HCT116 (cell line): ENCODE results near the gene CNTNAP2. TPM values are rescaled to one million over a fixed set of nuclear protein-coding genes. Genes with fewer than 3 reads are reported as not detected.

Experiments
- ATAC-seq: fragments of 200-7000 bp; cut with Tn5 transposase; 2 replicates; pipeline ENCODE4 v1.9.1; 2020; ENCODE audit warnings: mild to moderate bottlenecking, moderate library complexity
- BruUV-seq: library from RNA; stranded (reverse); fragments of 400-500 nt; replicated peaks from 2 replicates; lab custom pipeline; 2021; lab: Mats Ljungman, UMichigan
- CTCF ChIA-PET: fragments of 300-600 bp; sonication (Branson Sonifier 250); formaldehyde crosslinking; loops from one replicate; lab custom pipeline; 2021; ENCODE audit warnings: antibody characterized with exemption; lab: Charles Lee
- POLR2A ChIA-PET: fragments of 300-600, 350-600 bp; sonication (Branson Sonifier 250); formaldehyde crosslinking; loops from one replicate; lab custom pipeline; 2021; ENCODE audit warnings: antibody characterized with exemption; lab: Charles Lee
- RAD21 ChIA-PET, 2 experiments: fragments of 300-600 bp; sonication (Branson Sonifier 250); formaldehyde crosslinking; loops; one replicate each; lab custom pipeline; 2023; ENCODE audit warnings: low total read pairs in 2 of 2; ENCODE audit not compliant: uncharacterized antibody in 2 of 2, unreplicated experiment in 2 of 2, low non-redundant PET in 1 of 2; lab: Charles Lee
- DNase-seq: peaks from one replicate; pipeline ENCODE4 v3.0.0-alpha.2; 2010; ENCODE audit warnings: low read depth, low spot score
- H2AFZ ChIP-seq: fragments of 200-600 bp; shearing (Covaris generic), sonication (generic); 2 replicates; pipeline ENCODE4 v1.6.1; 2017; ENCODE audit warnings: low read depth, mixed run types, mixed read lengths, antibody characterized with exemption, low read length; ENCODE audit not compliant: poor library complexity, severe bottlenecking
- H3K27ac ChIP-seq: 2 replicates; pipeline ENCODE4 v1.5.1; 2012; ENCODE audit warnings: low read depth, low read length
- H3K27me3 ChIP-seq: fragments of 200-600 bp; sonication (generic); 2 replicates; pipeline ENCODE4 v1.6.1; 2016; ENCODE audit warnings: mixed run types, low read length, mixed read lengths; ENCODE audit not compliant: insufficient read depth
- H3K36me3 ChIP-seq, 2 experiments: fragments of 200-500 bp in 1 of 2; fragments of 200-600 bp in 1 of 2; sonication (Bioruptor generic) in 1 of 2; sonication (generic) in 1 of 2; 2 replicates each; pipeline versions ENCODE4 v1.5.1 to v1.6.1; 2014 to 2016; ENCODE audit warnings: low read length in 2 of 2, inconsistent platforms in 1 of 2, mixed read lengths in 1 of 2, mixed run types in 1 of 2; ENCODE audit not compliant: insufficient read depth in 2 of 2, control insufficient read depth in 1 of 2
- H3K4me1 ChIP-seq, 2 experiments: fragments of 200-600 bp in 1 of 2; sonication (generic) in 1 of 2; 2 replicates each; pipeline versions ENCODE4 v1.5.1 to v1.6.1; 2012 to 2017; ENCODE audit warnings: low read length in 2 of 2, inconsistent platforms in 1 of 2, mild to moderate bottlenecking in 1 of 2, mixed read lengths in 1 of 2, mixed run types in 1 of 2, moderate library complexity in 1 of 2; ENCODE audit not compliant: insufficient read depth in 2 of 2, control insufficient read depth in 1 of 2
- H3K4me2 ChIP-seq: fragments of 200-600 bp; sonication (generic); 2 replicates; pipeline ENCODE4 v1.6.1; 2017; ENCODE audit warnings: mixed run types, low read length, mixed read lengths
- H3K4me3 ChIP-seq, 2 experiments: fragments of 200-600 bp in 1 of 2; sonication (generic) in 1 of 2; replicated peaks in 1 of 2; 2 replicates each; pipeline ENCODE4 v1.5.1; 2011 to 2016; ENCODE audit warnings: low read length in 2 of 2, control low read depth in 1 of 2, low read depth in 1 of 2, mild to moderate bottlenecking in 1 of 2, mixed read lengths in 1 of 2, mixed run types in 1 of 2
- H3K79me2 ChIP-seq: fragments of 200-600 bp; sonication (generic); 2 replicates; pipeline ENCODE4 v1.6.1; 2017; ENCODE audit warnings: mild to moderate bottlenecking, mixed run types, low read length, moderate library complexity, mixed read lengths; ENCODE audit not compliant: insufficient read depth
- H3K9ac ChIP-seq: fragments of 200-600 bp; sonication (generic); 2 replicates; pipeline ENCODE4 v1.6.1; 2016; ENCODE audit warnings: low read length, mixed read lengths
- H3K9me2 ChIP-seq: fragments of 200-600 bp; sonication (generic), shearing (Covaris generic); 2 replicates; pipeline ENCODE4 v1.6.1; 2017; ENCODE audit warnings: mixed run types, mild to moderate bottlenecking, moderate library complexity; ENCODE audit not compliant: insufficient read depth
- H3K9me3 ChIP-seq, 2 experiments: fragments of 200-500 bp in 1 of 2; fragments of 200-600 bp in 1 of 2; sonication (Bioruptor generic) in 1 of 2; sonication (generic) in 1 of 2; 2 replicates each; pipeline ENCODE4 v1.6.1; 2014 to 2017; ENCODE audit warnings: low read length in 2 of 2, mixed read lengths in 2 of 2, inconsistent platforms in 1 of 2, low read depth in 1 of 2, mild to moderate bottlenecking in 1 of 2, mixed run types in 1 of 2, moderate library complexity in 1 of 2; ENCODE audit not compliant: control insufficient read depth in 1 of 2, insufficient read depth in 1 of 2
- H4K20me1 ChIP-seq: fragments of 200-600 bp; sonication (generic), shearing (Covaris generic); 2 replicates; pipeline ENCODE4 v1.6.1; 2017; ENCODE audit warnings: mixed run types, mild to moderate bottlenecking, moderate library complexity; ENCODE audit not compliant: insufficient read depth
- CBX3 ChIP-seq: IDR thresholded peaks from 2 replicates; pipeline ENCODE4 v1.6.1; 2012; ENCODE audit warnings: low read depth
- CEBPB ChIP-seq: IDR thresholded peaks from 2 replicates; pipeline ENCODE4 v1.6.1; 2012; ENCODE audit warnings: low read depth
- EGR1 ChIP-seq: IDR thresholded peaks from 2 replicates; pipeline ENCODE4 v1.6.1; 2012; ENCODE audit warnings: low read depth
- ELF1 ChIP-seq: IDR thresholded peaks from 2 replicates; pipeline ENCODE4 v1.6.1; 2012; ENCODE audit warnings: low read depth, borderline replicate concordance
- EZH2 ChIP-seq: fragments of 200-600 bp; sonication (generic); IDR thresholded peaks from 2 replicates; pipeline ENCODE4 v1.6.1; 2017; ENCODE audit warnings: antibody characterized with exemption, mixed run types
- EZH2phosphoT487 ChIP-seq: fragments of 200-600 bp; IDR thresholded peaks from 2 replicates; pipeline ENCODE4 v1.6.1; 2018; ENCODE audit warnings: antibody characterized with exemption, borderline replicate concordance
- FOSL1 ChIP-seq: IDR thresholded peaks from 2 replicates; pipeline ENCODE4 v1.6.1; 2012; ENCODE audit warnings: low read depth
- JUND ChIP-seq: IDR thresholded peaks from 2 replicates; pipeline ENCODE4 v1.6.1; 2012
- MAX ChIP-seq: IDR thresholded peaks from 2 replicates; pipeline ENCODE4 v1.6.1; 2012
- POLR2AphosphoS5 ChIP-seq: IDR thresholded peaks from 2 replicates; pipeline ENCODE4 v1.6.1; 2011; ENCODE audit warnings: mild to moderate bottlenecking, low read depth, low read length, moderate library complexity
- RAD21 ChIP-seq: IDR thresholded peaks from 2 replicates; pipeline ENCODE4 v1.6.1; 2012; ENCODE audit warnings: low read depth, mild to moderate bottlenecking
- SIN3A ChIP-seq: IDR thresholded peaks from 2 replicates; pipeline ENCODE4 v1.6.1; 2012; ENCODE audit warnings: low read depth
- SRF ChIP-seq: IDR thresholded peaks from 2 replicates; pipeline ENCODE4 v1.6.1; 2012; ENCODE audit warnings: low read depth
- TCF7L2 ChIP-seq: IDR thresholded peaks from 2 replicates; pipeline ENCODE4 v1.7.0; 2011; ENCODE audit warnings: borderline replicate concordance, inconsistent platforms; ENCODE audit not compliant: insufficient read depth, insufficient read length; ENCODE audit errors: extremely low read depth
- YY1 ChIP-seq: IDR thresholded peaks from 2 replicates; pipeline ENCODE4 v1.6.1; 2011; ENCODE audit warnings: low read length, low read depth, moderate library complexity, mild to moderate bottlenecking; ENCODE audit not compliant: insufficient replicate concordance; ENCODE audit errors: extremely low read depth
- ZFX ChIP-seq: fragments of 450-650 bp; IDR thresholded peaks from 2 replicates; pipeline ENCODE4 v1.6.1; 2017
- ZNF274 ChIP-seq: fragments of 200-500 bp; sonication (Bioruptor generic); IDR thresholded peaks from 2 replicates; pipeline ENCODE4 v1.6.1; 2014; ENCODE audit warnings: mild to moderate bottlenecking, low read depth, low read length, inconsistent platforms
- intact Hi-C: fragments of 100-400 bp; cut with micrococcal nuclease; formaldehyde crosslinking; loops from 2 replicates; pipeline ENCODE4 v1.10.0; 2022
- total RNA-seq: library from RNA; stranded (reverse); gene quantifications from one replicate; pipeline ENCODE4 v1.2.1, GENCODE V29; 2021; ENCODE audit not compliant: unreplicated experiment

CNTNAP2 gene
- total RNA-seq, 1 experiment from 2014 or later = 0.37 TPM

DNA sequence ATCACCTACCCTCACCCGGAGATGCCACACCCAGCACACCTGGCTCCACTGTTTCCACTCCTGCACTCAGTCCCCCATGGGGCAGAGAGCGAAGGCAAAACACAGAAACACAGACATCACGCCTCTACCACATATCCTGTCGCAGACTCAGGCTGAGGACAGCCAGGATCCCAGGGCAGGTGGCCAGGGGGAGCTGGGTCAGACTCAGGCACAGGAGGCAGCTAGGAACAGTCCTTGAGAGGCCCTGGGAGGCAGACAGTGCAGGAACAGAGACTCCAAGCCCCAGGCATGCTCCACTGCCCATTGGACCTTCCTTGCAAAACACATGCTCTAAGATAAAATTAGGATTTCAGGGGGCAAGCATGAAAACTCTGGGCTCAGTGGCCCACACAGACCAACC, 2319.5 kb downstream of the CNTNAP2 start:
- Histone ChIP-seq H3K9me3 (no peaks in the 10 kb centered on the region), H3K4me3 (no peak overlapping the region), H3K27ac (no peak overlapping the region), H3K4me2 (no peak overlapping the region), H3K27me3 (no peaks in the 10 kb centered on the region), H3K36me3 (no peaks in the 10 kb centered on the region), H4K20me1 (no peaks in the 10 kb centered on the region), H3K9ac (no peak overlapping the region), H3K4me1 (no peaks in the 10 kb centered on the region), H3K79me2 (no peaks in the 10 kb centered on the region), H3K9me2 (no peaks in the 10 kb centered on the region), H2AFZ (no peak overlapping the region)
- CTCF ChIA-PET = no interaction called here
- POLR2A ChIA-PET = no interaction called here
- RAD21 ChIA-PET = no interaction called here
- TF ChIP-seq EZH2phosphoT487 (no peak), ZNF274 (no peak), YY1 (no peak), TCF7L2 (no peak), RAD21 (no peak), ELF1 (no peak), EGR1 (no peak), MAX (no peak), FOSL1 (no peak), EZH2 (no peak), POLR2AphosphoS5 (no peak), CBX3 (no peak), SRF (no peak), ZFX (no peak), JUND (no peak), SIN3A (no peak), CEBPB (no peak)
- DNase-seq (no peak), ATAC-seq (no peak)
- intact Hi-C loops = no loop called here
- no TSS peak for BruUV-seq
